ENCODE measurements around the gene WNT3. TPM values are rescaled to one million over a fixed set of nuclear protein-coding genes. Genes with fewer than 3 reads are reported as not detected.

Gene WNT3
- total RNA-seq, 1 donor from 2014 or later: 2.2 TPM

DNA sequence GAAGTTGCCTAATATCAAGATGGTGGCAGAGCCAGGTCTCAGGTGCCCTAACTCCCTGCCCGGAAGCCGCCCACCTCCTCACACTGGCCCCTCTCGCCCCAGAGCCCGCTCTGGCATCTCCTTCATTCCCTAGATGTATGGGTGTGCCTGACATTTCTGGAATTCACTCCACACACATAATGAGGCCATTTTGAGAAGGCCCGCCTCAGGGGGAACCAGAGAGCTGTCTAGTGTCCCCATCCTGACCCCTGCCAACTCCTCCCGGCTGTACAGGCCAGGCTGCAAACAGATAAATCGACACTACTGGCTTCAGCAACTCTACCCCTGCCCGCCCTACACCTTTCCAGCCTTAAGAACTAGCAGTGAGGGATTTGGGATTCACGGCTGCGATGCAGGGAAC lies 7.7 kb downstream of the WNT3 start:
- ATAC-seq (no peak), DNase-seq (no peak)
- Histone ChIP-seq H3K4me1 (no peaks in the 10 kb centered on the region), H3K9me3 (no peaks in the 10 kb centered on the region), H3K36me3 (no peaks in the 10 kb centered on the region), H3K27ac (no peak overlapping the region), H3K4me3 (no peak overlapping the region), H3K27me3 (ENCODE audit: low read depth) (peaks cover 30% of the 10 kb centered on the region)
- intact Hi-C loops (cut with DNase I): no loop called here
- TF ChIP-seq CTCF (IDR thresholded peaks at IDR 0.05): no peak

DNA sequence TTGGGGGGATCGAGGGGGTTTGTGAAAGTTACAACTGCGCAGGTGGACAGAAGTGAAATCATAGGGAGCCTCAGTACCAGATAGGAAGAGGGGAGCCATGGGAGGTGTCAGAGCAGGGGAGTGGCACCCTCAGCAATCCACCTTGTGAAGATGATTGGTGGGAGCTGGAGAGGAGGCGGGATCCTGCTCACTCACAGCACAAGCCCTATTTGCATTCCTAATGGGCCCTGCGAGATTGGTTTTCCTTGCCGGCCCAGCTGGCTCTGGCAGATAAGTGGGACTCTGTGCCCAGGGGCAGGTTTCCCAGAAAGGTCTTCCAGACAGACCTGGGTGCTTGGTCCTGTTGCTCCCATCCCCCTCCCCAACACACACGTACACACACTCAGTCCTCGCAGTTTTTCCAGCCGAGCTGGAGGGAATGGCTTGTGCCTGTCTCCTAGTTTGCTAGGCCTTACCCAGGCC lies 9.4 kb downstream of the WNT3 start:
- no peaks in the 10 kb centered on the region for H3K36me3 ChIP-seq
- intact Hi-C loops (cut with DNase I): no loop called here
- no peaks in the 10 kb centered on the region for H3K4me1 ChIP-seq
- DNase-seq (no peak), ATAC-seq (peak in 1 of 2 donors; percentile 25)
- TF ChIP-seq CTCF (IDR thresholded peaks at IDR 0.05): no peak
- no peaks in the 10 kb centered on the region for H3K9me3 ChIP-seq
- peaks cover 16% of the 10 kb centered on the region for H3K27me3 ChIP-seq (ENCODE audit: low read depth)
- no peak overlapping the region for H3K27ac ChIP-seq
- no peak overlapping the region for H3K4me3 ChIP-seq

- no peak overlapping the region for H3K27ac ChIP-seq
- no peaks in the 10 kb centered on the region for H3K9me3 ChIP-seq
- ATAC-seq (no peak), DNase-seq (no peak)
- no peak for TF ChIP-seq CTCF (IDR thresholded peaks at IDR 0.05)
- no peak overlapping the region for H3K4me3 ChIP-seq
- intact Hi-C loops (cut with DNase I): no loop called here
- no peaks in the 10 kb centered on the region for H3K27me3 ChIP-seq (ENCODE audit: low read depth)
- H3K4me1 ChIP-seq: no peaks in the 10 kb centered on the region
- H3K36me3 ChIP-seq: no peaks in the 10 kb centered on the region
These were observed 12.7 kb downstream of the WNT3 start for GRCh38 chr17:46805771-46806170.

GRCh38 chr17:46803544-46803943 lies 14.9 kb downstream of the WNT3 start:
- TF ChIP-seq CTCF (IDR thresholded peaks at IDR 0.05): no peak
- H3K4me1 ChIP-seq: no peaks in the 10 kb centered on the region
- H3K4me3 ChIP-seq: no peak overlapping the region
- no peaks in the 10 kb centered on the region for H3K36me3 ChIP-seq
- H3K27me3 ChIP-seq (ENCODE audit: low read depth): no peaks in the 10 kb centered on the region
- intact Hi-C loops (cut with DNase I): no loop called here
- no peaks in the 10 kb centered on the region for H3K9me3 ChIP-seq
- no peak for ATAC-seq
- no peak overlapping the region for H3K27ac ChIP-seq
- no peak for DNase-seq

- ATAC-seq (no peak), DNase-seq (no peak)
- Histone ChIP-seq H3K4me3 (no peak overlapping the region), H3K36me3 (no peaks in the 10 kb centered on the region), H3K27me3 (ENCODE audit: low read depth) (no peaks in the 10 kb centered on the region), H3K4me1 (no peaks in the 10 kb centered on the region), H3K9me3 (no peaks in the 10 kb centered on the region), H3K27ac (no peak overlapping the region)
- intact Hi-C loops (cut with DNase I): no loop called here
- no peak for TF ChIP-seq CTCF (IDR thresholded peaks at IDR 0.05)
These were observed 15.7 kb downstream of the WNT3 start for GRCh38 chr17:46802800-46803199.

GRCh38 chr17:46800573-46800972 lies 17.9 kb downstream of the WNT3 start:
- H3K36me3 ChIP-seq: no peaks in the 10 kb centered on the region
- intact Hi-C loops (cut with DNase I): no loop called here
- ATAC-seq (no peak), DNase-seq (no peak)
- H3K4me3 ChIP-seq: no peak overlapping the region
- peaks cover 8% of the 10 kb centered on the region for H3K27me3 ChIP-seq (ENCODE audit: low read depth)
- TF ChIP-seq CTCF (IDR thresholded peaks at IDR 0.05): no peak
- no peak overlapping the region for H3K27ac ChIP-seq
- no peaks in the 10 kb centered on the region for H3K4me1 ChIP-seq
- H3K9me3 ChIP-seq: no peaks in the 10 kb centered on the region

All from lower lobe of right lung (tissue), 2 donors.